OCI-LY3 (cell line): Measurements from ENCODE around the gene BAMBI.

Experiments
- EZH2phosphoT487 ChIP-seq: fragments of 200-600 bp; shearing (Covaris generic); IDR thresholded peaks from 2 replicates; pipeline ENCODE4 v1.6.1; 2018; ENCODE audit warnings: antibody characterized with exemption, mixed run types, low read depth
- TF ChIP-seq, protein P1 (sequence below): fragments of 200-600, 300-600 bp; sonication (generic); IDR thresholded peaks from 2 replicates; pipeline ENCODE4 v1.5.1; 2014; ENCODE audit warnings: antibody characterized with exemption, low read length, low read depth

DNA sequence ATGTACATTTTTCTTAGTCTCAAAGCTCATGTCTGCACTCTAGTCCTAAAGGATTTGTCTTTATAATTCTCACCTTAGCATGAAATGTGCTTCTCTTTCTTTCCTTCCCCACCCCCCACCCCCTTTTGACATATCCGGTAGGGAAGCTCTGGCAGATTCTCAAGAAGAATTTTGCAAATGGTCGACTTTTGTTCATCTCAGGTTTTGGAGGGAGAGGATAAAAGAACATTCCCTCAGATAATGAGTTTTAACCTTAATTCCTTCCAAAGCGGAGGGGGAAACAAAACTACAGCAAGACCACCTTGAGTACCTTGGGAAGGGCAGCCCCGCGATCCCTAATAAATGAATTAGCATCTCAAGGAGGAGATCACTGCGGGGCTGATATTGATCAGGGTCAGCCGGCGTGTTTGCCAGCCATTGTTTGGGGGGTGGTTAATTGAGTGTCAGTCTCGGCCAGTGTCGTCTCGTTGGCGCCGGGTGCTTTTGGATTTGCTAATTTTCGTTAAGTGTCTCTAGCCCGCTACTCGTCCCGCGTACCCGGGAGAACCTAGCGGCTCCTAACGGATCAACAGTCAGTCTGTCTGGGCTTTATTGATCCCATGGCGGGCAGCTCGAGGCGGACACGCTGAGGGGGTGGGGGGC lies 874 bp upstream of the BAMBI start:
- TF ChIP-seq, protein P1, sequence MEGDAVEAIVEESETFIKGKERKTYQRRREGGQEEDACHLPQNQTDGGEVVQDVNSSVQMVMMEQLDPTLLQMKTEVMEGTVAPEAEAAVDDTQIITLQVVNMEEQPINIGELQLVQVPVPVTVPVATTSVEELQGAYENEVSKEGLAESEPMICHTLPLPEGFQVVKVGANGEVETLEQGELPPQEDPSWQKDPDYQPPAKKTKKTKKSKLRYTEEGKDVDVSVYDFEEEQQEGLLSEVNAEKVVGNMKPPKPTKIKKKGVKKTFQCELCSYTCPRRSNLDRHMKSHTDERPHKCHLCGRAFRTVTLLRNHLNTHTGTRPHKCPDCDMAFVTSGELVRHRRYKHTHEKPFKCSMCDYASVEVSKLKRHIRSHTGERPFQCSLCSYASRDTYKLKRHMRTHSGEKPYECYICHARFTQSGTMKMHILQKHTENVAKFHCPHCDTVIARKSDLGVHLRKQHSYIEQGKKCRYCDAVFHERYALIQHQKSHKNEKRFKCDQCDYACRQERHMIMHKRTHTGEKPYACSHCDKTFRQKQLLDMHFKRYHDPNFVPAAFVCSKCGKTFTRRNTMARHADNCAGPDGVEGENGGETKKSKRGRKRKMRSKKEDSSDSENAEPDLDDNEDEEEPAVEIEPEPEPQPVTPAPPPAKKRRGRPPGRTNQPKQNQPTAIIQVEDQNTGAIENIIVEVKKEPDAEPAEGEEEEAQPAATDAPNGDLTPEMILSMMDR = no peak
- no peak for TF ChIP-seq EZH2phosphoT487
